Activated CD8-positive, alpha-beta T cell treated with anti-CD3 and anti-CD28 coated beads for 36 hours (primary cell): ENCODE measurements around the gene LMTK2. TPM values are rescaled to one million over a fixed set of nuclear protein-coding genes. Genes with fewer than 3 reads are reported as not detected.

Source experiments
- ATAC-seq: fragments of 200-7000 bp; cut with Tn5 transposase; one replicate; pipeline ENCODE4 v1.10.0; 2021; ENCODE audit warnings: mild to moderate bottlenecking, moderate library complexity
- CTCF ChIA-PET: fragments of 350-600 bp; sonication (Branson Sonifier 250); formaldehyde crosslinking; loops from one replicate; lab custom pipeline; 2021; ENCODE audit warnings: antibody characterized with exemption; lab: Charles Lee
- POLR2A ChIA-PET: fragments of 350-600 bp; sonication (Branson Sonifier 250); formaldehyde crosslinking; loops from one replicate; lab custom pipeline; 2021; ENCODE audit warnings: antibody characterized with exemption; lab: Charles Lee
- DNase-seq: peaks from one replicate; pipeline ENCODE4 v3.0.0-alpha.2; 2020
- H3K27ac Mint-ChIP-seq: one replicate; pipeline ENCODE4 v1.8.0; 2021; ENCODE audit warnings: mild to moderate bottlenecking, mixed read lengths
- H3K27me3 Mint-ChIP-seq: one replicate; pipeline ENCODE4 v1.8.0; 2021; ENCODE audit warnings: mixed read lengths
- H3K36me3 Mint-ChIP-seq: one replicate; pipeline ENCODE4 v1.8.0; 2021; ENCODE audit warnings: low read depth, mixed read lengths
- H3K4me1 Mint-ChIP-seq: one replicate; pipeline ENCODE4 v1.8.0; 2021; ENCODE audit warnings: low read depth, mixed read lengths
- H3K4me3 Mint-ChIP-seq: one replicate; pipeline ENCODE4 v1.8.0; 2021; ENCODE audit warnings: mild to moderate bottlenecking, moderate library complexity, mixed read lengths
- H3K9me3 Mint-ChIP-seq: one replicate; pipeline ENCODE4 v1.8.0; 2021; ENCODE audit warnings: mixed read lengths
- intact Hi-C: fragments of 100-400 bp; cut with micrococcal nuclease; formaldehyde crosslinking; loops from one replicate; pipeline ENCODE4 v1.10.0; 2022
- total RNA-seq, 2 experiments: library from RNA; stranded (reverse); gene quantifications; one replicate each; pipeline ENCODE4 v1.2.3, GENCODE V29; 2021
- TF ChIP-seq, protein P1 (sequence below): fragments of 200-600 bp; IDR thresholded peaks from one replicate; pipeline ENCODE4 v1.8.0; 2022; ENCODE audit warnings: antibody characterized with exemption, mild to moderate bottlenecking

Gene LMTK2
- total RNA-seq, 2 experiments from 2014 or later: 9.4 to 11.5 TPM

GRCh38 chr7:98206451-98207330 is 100.0 kb downstream of the LMTK2 start:
- intact Hi-C loops: no loop called here
- TF ChIP-seq, protein P1, sequence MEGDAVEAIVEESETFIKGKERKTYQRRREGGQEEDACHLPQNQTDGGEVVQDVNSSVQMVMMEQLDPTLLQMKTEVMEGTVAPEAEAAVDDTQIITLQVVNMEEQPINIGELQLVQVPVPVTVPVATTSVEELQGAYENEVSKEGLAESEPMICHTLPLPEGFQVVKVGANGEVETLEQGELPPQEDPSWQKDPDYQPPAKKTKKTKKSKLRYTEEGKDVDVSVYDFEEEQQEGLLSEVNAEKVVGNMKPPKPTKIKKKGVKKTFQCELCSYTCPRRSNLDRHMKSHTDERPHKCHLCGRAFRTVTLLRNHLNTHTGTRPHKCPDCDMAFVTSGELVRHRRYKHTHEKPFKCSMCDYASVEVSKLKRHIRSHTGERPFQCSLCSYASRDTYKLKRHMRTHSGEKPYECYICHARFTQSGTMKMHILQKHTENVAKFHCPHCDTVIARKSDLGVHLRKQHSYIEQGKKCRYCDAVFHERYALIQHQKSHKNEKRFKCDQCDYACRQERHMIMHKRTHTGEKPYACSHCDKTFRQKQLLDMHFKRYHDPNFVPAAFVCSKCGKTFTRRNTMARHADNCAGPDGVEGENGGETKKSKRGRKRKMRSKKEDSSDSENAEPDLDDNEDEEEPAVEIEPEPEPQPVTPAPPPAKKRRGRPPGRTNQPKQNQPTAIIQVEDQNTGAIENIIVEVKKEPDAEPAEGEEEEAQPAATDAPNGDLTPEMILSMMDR: no peak
- no peaks in the 10 kb centered on the region for H3K9me3 Mint-ChIP-seq
- peaks cover 25% of the 10 kb centered on the region for H3K36me3 Mint-ChIP-seq
- POLR2A ChIA-PET: no interaction called here
- DNase-seq (no peak), ATAC-seq (no peak)
- H3K4me1 Mint-ChIP-seq: peaks cover 36% of the 10 kb centered on the region
- no peaks in the 10 kb centered on the region for H3K27me3 Mint-ChIP-seq
- H3K4me3 Mint-ChIP-seq: no peak overlapping the region
- H3K27ac Mint-ChIP-seq: no peak overlapping the region
- CTCF ChIA-PET: no interaction called here

DNA sequence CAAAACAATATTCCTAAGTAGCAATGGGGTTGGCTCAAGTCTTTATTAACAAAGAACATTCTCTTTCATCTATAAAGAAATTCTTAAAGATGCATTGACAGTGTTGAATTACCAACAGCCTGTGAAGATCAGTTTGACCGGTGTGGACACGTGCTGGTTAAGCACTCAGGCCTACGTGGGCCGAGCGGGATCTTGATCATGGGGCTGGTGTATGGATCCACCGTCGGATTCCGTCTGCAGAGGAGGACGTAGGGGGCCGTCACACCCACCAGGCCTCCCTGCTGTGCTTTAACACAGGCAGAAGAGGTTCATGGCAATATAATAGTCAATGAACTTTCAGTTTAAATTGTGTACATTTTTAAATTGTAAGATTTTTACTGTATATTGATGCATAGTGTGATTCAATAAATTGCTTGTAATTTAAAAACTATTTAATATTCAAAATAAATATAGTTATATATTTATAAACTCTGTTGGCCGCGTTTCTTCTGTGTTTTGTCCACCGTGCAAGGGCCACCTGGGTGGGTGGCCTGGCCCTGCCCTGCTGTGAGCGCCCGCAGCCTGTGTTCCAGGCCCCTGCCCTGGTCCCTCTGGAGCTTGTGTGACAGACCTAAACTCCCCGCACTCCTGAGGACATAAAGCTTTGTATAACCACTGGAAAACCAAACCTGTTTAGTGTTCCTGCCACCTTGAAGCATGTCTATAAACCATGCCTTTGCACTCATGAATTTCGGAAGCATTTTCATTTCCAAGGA is 102.7 kb downstream of the LMTK2 start:
- CTCF ChIA-PET: no interaction called here
- ATAC-seq: no peak
- peaks cover 16% of the 10 kb centered on the region for H3K36me3 Mint-ChIP-seq
- no peak overlapping the region for H3K27ac Mint-ChIP-seq
- intact Hi-C loops: no loop called here
- no peaks in the 10 kb centered on the region for H3K9me3 Mint-ChIP-seq
- peaks cover 14% of the 10 kb centered on the region for H3K4me1 Mint-ChIP-seq
- POLR2A ChIA-PET: no interaction called here
- no peaks in the 10 kb centered on the region for H3K27me3 Mint-ChIP-seq
- no peak for DNase-seq
- TF ChIP-seq, protein P1: no peak
- peak overlapping the region; percentile 21 for H3K4me3 Mint-ChIP-seq

GRCh38 chr7:98210513-98211220 is 104.0 kb downstream of the LMTK2 start:
- H3K27me3 Mint-ChIP-seq: no peaks in the 10 kb centered on the region
- ATAC-seq (no peak), DNase-seq (no peak)
- H3K27ac Mint-ChIP-seq: no peak overlapping the region
- H3K9me3 Mint-ChIP-seq: no peaks in the 10 kb centered on the region
- TF ChIP-seq, protein P1: no peak
- no peak overlapping the region for H3K4me3 Mint-ChIP-seq
- intact Hi-C loops: no loop called here
- CTCF ChIA-PET: no interaction called here
- POLR2A ChIA-PET: no interaction called here
- peaks cover 11% of the 10 kb centered on the region for H3K36me3 Mint-ChIP-seq
- peaks cover 6% of the 10 kb centered on the region for H3K4me1 Mint-ChIP-seq

DNA sequence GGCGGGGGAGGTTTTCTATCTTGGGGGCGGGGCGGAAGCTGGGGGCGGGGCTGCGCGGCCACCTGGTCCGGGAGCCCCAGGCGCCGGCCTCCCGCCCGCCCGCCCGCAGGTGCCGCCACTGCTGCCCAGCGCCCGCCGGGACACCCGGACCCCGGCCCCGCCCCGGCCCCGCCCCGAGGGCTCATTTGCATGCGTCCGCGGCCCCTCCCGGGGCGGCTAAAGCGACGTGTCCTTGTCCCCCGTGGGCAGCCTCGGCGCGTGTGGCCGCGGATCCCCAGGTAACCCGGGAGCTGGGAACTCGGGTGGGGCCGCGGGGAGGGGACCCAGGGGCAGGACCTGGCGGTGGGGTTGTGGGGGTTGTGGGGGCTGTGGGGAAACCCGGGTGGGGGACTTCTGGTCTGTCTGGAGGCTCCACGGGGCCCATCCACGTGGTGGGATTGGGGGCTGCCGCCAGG is 104.6 kb downstream of the LMTK2 start, which contains the start of gene BHLHA15:
Gene BHLHA15 (plus strand): TSS at position 219 of the 455 bp plus-strand sequence. CDS start 871 bp downstream, outside the sequence.
- peak within 1 kb of the TSS; percentile 49 for H3K27ac Mint-ChIP-seq
- CTCF ChIA-PET: interaction anchor here (1.2 kb wide), 1 partner anchor 9 kb away, joined by 4 read pairs; no protein-coding TSS in a partner anchor

More for the DNA sequence above, 104.6 kb downstream of the LMTK2 start, which contains the start of gene BHLHA15:
- DNase-seq: peak; percentile 36
- Mint-ChIP-seq H3K4me3 (peak within 1 kb of the TSS; percentile 54), H3K36me3 (peaks cover 6% of the 10 kb centered on the region), H3K27me3 (no peaks in the 10 kb centered on the region), H3K9me3 (no peaks in the 10 kb centered on the region), H3K4me1 (peaks cover 2% of the 10 kb centered on the region)
- intact Hi-C loops: no loop called here
- peak; percentile 45 for ATAC-seq
- POLR2A ChIA-PET: interaction anchor here (1.0 kb wide), 1 partner anchor 8 kb away, joined by 3 read pairs; no protein-coding TSS in a partner anchor
- TF ChIP-seq, protein P1: no peak
